Measurements from ENCODE around the gene ARHGAP19.

The ARHGAP19 gene

DNA sequence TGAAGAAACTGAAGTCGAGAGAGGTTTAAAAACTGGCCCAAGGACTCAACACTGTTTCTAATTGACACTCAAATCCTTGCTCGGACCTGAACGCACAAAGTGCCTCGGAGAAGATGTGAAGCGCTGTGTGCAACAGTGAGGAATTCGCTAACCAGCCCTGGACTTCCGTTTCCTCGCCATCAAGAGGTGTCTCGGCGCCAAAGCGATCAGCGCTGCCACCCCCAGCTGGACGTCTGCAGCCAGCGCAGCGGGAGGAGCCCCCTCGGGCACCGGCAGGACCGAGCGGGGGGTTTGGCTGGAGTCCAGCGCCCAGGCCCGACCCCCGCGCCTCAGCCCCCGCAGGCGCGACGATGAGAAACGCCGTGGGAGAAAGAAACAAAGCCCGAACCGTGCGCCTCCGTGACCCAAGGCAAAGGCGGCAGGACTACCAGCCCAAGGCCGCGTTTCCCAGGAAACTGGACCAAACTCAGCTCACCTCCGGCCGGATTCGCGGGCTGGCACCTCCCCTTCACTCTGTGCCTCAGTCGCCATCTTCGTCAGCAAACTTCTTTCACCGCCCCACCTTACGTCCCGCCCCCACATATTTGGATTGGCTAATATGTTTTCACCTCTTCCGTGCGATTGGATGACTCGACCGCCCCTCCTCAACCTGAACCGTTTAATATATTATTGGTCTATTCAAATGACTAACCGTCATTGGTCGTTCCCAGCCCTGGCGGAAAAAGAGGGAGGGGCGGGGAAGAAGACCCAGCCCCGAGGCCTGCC lies at the start of gene ARHGAP19:
ARHGAP19 (minus strand) TSS at position 541 of the 765 bp plus-strand sequence; CDS start at position 531, 10 bp downstream.
- DNase-seq: peak; percentile 95

DNA sequence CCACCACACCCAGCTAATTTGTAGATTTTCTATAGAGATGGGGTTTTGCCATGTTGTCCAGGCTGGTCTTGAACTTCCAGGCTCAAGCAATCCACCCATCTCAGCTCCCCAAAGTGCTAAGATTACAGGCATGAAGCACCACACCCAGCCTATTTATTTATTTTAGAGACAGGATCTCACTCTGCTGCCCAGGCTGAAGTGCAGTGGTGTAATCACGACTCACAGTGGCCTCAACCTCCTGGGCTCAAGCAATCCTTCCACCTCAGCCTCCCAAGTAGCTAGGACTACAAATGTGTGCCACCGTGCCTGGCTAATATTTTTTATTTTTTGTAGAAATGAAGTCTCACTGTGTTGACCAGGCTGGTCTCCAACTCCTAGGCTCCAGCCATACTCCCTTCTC lies 49.0 kb upstream of the ARHGAP19 start:
- DNase-seq: no peak

DNA sequence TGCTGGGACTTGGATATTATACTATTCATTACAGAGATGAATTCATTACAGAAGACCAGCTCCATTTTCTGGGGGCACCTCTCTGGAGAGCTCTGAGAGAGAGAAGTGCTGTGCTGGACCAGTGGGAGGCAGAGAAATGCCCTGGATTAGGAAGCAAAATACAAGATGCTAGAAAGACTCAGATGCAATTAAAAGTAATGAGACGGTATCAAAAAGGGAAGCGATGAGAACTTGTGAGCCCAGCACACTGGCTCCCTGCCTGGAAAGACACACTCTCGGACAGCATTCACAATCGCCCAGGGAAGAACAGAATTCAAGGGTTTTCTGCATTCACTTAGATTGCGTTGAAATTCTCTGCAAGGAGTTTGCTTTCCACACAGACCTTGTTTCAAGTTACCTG lies 45.6 kb upstream of the ARHGAP19 start:
- DNase-seq: no peak

- no peak for DNase-seq
Observed at GRCh38 chr10:97336942-97337831, 44.8 kb upstream of the ARHGAP19 start.

GRCh38 chr10:97336446-97336845 lies 44.0 kb upstream of the ARHGAP19 start:
- no peak for DNase-seq

DNA sequence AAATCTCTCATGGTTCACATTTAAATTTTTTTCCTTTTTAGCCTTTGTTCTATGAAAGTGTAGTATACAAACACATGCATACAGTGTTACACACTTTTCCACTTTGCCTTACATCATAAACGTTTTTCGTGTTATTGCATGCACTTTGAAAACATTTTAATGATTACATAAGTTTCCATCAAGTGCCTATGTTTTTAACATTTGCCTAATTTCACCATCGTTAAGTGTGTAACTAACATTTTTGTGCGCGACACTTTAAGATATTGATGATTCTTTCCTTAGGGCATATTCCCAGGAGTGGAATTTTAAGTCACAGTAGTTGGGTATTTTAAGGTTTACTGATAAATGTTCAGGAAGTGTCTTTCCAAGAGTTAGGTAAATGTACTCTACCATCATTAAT lies 43.6 kb upstream of the ARHGAP19 start:
- DNase-seq: no peak

- no peak for DNase-seq
Observed at GRCh38 chr10:97335188-97335619, 42.8 kb upstream of the ARHGAP19 start.

DNA sequence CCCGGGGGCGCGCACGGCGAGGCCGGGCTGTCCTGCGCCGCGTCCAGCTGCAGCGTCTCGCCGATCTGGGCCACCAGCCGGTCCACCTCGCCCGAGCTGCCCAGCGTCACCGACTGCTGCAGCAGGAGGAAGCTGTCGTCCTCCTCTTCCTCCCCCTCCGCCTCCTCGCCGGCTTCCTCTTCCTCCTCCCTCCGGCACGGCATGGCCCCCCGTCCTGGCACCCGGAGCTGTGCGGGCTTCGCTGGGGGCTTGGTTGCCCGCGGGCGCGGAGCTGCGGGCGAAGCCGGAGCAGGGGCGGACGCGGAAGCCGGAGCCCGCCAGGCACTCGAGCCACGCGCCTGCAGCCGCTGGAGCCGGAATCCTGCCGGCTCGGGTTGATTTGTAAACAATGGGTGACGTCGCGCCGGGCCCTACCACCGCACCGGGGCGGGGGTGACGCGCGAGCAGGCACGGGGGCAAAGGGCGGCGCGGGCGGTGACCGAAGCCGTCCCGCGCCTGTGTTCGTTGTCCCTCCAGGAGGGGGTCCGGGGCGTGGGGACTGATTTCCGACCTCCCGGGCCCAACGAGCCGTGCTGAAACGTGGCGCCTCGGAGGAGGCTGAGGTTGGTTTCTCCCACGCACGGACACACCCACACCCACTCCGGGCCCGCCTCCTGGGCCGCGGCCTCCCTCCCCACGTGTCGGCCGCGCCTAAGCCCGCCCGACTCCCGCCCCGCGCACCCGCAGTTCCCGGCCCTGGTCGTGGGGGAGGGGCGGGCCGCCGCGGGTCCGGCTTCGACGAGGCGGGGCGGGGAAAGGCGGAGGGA lies 42.1 kb upstream of the ARHGAP19 start, which contains the start of gene FRAT2:
FRAT2 (minus strand) TSS at position 360 of the 806 bp plus-strand sequence; CDS start at position 203, 157 bp downstream.
- DNase-seq: peak; percentile 87

DNA sequence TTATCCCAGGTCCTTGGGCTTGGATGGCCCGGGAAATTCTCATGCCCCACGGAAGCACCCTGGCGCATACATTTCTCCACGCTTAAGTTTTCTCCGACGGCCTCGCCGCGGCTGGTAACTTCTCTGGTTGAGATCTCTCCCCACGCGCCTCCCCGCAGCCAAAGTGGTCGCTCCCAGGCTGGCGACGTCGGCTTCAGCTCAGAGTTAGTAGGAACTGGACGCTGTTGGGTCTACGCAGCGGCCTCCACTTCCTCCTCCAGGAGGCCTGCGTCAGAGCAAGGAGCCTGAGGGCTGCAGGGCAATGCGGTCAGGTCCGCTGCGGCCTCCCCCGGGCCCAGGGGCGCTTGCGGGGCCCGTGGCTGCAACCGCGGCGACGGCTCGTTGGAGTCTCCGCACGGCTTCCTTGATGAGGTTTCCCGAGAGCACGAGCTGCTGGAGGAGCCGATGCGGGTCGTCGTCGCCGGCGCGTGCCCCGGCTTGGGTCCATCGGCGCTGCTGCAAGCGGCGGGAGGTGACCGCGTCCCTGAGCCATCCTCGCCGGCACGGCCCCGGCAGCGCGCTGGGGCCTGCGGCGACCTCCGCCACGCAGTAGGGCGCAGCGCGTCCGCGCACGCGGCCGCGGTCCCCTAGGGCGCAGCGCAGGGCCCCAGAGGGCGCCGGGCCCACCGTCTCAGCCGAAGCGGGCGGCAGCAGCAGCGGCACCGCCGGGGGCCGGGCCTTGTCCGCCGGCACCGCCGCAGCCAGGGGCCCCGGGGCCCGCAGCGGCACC lies 41.3 kb upstream of the ARHGAP19 start:
- DNase-seq: peak; percentile 61

GRCh38 chr10:97333351-97333600 lies 40.8 kb upstream of the ARHGAP19 start:
- peak; percentile 10 for DNase-seq

GRCh38 chr10:97332591-97333350 lies 40.3 kb upstream of the ARHGAP19 start:
- DNase-seq: peak; percentile 15

GRCh38 chr10:97331153-97331703 lies 38.8 kb upstream of the ARHGAP19 start:
- DNase-seq: no peak

- no peak for DNase-seq
Observed at GRCh38 chr10:97329766-97330165, 37.3 kb upstream of the ARHGAP19 start.

- peak; percentile 9 for DNase-seq
Observed at GRCh38 chr10:97328646-97329453, 36.4 kb upstream of the ARHGAP19 start.

DNA sequence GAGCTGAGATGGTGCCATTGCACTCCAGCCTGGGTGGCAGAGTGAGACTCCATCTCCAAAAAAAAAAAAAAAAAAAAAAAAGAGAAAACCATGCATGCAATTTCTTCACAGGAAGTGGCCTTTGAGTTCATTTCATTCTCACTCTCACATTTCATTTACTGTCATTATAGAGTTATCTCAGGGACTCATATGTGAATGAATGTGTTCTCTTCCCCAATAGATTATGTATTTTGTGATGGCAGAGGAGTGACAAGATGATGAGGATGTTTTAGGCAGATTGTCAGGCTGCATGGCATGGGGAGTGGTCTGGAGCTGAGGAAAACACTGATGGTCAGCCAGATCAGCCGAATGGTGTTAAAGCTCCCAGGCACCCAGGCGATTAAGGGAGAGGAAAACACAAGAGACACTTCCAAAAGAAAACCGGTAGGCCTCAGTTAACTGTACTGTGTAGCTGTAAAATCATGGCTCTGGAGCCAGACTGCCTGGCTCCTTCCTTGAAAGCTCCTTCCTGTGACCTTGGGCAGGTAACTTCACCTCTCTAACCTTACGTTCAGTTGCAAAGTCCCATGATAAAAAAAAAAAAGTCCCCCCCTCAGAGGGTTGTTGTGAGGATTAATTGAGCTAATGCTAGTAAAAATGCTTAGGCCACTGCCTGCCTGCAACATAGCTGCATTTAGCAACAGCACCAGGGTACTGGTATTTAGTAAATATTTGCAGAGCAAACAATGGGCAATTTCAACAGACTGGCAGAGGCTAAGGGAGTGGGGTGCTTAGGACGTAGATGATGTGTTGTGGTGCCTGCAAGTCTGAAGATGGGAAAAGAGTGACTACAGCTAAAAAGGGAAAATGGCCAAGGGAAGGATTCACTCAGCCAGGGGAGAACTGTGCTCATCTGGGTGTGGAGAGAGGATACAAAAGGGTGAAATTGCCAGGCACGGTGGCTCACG lies 35.2 kb upstream of the ARHGAP19 start:
- DNase-seq: no peak

- no peak for DNase-seq
Observed at GRCh38 chr10:97325754-97326153, 33.3 kb upstream of the ARHGAP19 start.

DNA sequence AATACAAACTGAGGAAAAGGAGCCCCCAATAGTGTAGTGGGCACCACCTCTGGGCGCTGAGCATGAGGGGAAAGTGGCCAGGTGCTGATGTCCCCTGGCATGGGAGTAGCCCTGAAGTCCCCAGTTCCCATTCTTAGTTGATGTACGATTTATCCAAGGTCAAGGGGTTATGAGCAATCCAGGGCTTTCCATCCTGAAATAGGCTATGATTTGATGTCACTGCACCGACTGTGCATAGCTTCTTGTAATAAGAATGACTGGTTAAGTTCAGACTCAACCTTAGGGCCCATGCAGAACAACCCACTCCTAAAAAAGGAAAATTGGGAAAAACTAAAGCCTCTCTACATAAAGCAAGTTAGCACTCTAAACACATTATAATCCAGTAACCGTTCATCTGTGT lies 31.1 kb upstream of the ARHGAP19 start:
- no peak for DNase-seq

- DNase-seq: no peak
Observed at GRCh38 chr10:97321804-97322190, 29.4 kb upstream of the ARHGAP19 start.

All from RPMI8226 (cell line).